Measurements from ENCODE around the gene SETD2.

DNA sequence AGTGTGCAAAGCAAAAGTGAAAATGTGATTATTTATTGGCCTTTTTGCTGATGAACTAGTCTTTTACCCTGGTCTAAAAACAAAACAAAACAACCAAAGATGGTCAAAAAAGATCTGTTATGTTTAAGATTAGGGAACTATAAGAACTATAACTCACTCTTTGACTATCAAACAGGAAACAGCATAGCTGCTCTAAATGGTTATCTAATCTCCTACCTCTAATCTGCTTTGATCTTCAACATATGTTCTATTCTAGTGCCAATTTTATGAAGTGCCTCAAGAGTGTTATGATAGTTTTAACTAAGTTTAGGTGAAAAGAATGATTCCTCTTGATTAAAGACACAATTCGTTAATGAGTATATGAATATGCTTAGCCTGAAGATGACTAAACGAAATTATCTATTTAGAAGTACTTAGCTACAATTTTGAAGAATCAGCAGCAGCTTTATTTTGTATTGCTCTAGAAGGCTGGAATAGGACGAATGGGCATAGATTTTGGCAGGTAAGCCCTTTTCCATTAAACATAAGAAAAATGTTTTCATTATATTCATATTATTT, 46.0 kb downstream of the SETD2 start:
- TF ChIP-seq POLR2A (IDR thresholded peaks at IDR 0.05; ENCODE audit: low read depth, low read length) = no peak
- TF ChIP-seq POLR2AphosphoS5 (IDR thresholded peaks at IDR 0.05; ENCODE audit: low read depth, low read length) = no peak
- no peak for TF ChIP-seq TAF1 (IDR thresholded peaks at IDR 0.05; ENCODE audit: borderline replicate concordance, low read depth, low read length)

Data from GM12892 (cell line).